H54 (cell line): ENCODE data around the gene ARHGAP25.

Source experiments
- DNase-seq: peaks from one replicate; pipeline ENCODE4 v3.0.0; 2011; ENCODE audit warnings: low spot score, mixed read lengths; ENCODE audit not compliant: insufficient read length
- FAIRE-seq: peaks from 3 replicates; lab custom pipeline; 2011; peaks lifted over from hg19 to GRCh38; lab: Jason Lieb, UNC
- POLR2A ChIP-seq: IDR thresholded peaks from 2 replicates; pipeline ENCODE4 v1.6.1; 2011; ENCODE audit warnings: low read depth, mild to moderate bottlenecking, low read length

Gene ARHGAP25

DNA sequence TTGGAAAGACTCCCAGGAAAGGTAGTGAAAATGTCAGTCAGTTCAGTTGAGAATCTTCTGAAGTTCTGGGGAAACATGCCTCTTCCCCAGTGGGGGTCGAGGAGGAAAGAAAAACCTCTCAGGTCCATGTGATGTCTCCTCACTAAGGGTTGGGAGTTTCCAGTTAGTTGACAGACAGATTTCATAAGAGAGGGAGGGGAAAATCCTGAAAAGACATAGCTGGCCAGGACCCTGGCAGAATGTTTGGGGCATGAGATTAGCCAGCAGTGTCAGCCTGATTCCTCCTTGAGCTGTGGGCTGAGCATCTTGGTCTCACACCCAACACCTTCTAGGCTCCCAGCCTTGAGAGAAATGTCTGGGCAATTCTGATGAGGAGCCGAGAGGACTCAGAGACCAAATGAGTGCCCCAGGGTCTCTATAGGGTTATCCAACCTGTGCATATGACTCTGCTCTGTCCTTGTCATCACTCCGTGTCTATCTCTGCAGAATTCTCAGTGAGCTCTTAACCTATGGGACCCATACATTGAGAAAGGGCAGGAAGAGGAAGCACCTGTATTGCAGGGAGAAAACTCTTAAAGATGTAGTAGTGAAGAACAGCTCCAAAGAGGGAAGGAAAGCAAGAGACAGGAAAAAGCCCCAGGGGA, 122.7 kb downstream of the ARHGAP25 start:
- TF ChIP-seq POLR2A, result no peak
- no peak for DNase-seq
- FAIRE-seq, result no peak

DNA sequence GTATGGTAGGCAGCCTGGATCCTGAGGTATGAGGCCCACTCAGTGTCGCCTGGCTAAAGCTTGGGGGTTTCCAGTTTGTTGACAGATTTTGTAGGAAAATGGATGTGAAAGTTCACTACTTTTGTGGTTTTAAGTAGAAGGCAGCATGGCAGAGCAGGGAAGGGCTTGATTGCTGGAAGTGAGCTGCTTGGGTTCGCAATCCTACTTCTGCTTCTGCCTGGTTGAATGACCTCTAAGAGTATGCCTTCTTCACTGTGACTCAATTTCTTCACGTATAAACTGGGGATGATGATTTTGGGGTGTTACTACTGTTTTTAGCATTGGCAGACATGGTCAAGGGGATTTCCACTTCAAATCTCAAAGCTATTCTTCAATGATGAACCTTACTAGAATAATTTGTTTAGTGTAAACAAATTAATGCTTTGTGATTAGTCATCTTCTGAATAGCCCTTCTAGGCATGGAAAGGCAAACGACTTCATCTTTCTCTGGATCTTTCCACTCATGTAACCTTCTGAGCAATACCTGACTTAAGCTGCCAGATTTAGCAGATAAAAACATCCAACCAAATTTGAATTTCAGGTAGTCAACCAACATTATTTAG, 123.3 kb downstream of the ARHGAP25 start:
- no peak for DNase-seq
- no peak for FAIRE-seq
- TF ChIP-seq POLR2A, result no peak

DNA sequence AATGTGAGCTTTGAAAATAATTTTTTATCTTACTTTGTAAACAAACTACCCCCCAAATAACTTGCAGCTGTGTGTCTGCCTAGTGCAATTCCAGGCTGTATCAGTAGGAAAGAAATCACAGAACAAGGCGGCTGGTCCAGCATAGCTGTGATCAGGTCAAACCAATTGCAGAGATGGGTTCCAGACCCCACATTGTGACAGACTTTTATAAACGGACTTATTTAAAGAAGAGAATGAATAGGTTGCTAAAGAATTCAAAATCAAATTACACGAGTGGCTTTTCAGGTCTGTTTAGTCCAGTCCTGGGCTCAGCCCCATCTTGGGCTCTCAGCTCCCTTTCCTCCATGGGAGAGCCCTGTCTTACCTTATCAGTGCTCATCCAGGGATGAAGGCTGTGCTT, 125.5 kb downstream of the ARHGAP25 start:
- no peak for DNase-seq
- FAIRE-seq, result no peak
- TF ChIP-seq POLR2A, result no peak

DNA sequence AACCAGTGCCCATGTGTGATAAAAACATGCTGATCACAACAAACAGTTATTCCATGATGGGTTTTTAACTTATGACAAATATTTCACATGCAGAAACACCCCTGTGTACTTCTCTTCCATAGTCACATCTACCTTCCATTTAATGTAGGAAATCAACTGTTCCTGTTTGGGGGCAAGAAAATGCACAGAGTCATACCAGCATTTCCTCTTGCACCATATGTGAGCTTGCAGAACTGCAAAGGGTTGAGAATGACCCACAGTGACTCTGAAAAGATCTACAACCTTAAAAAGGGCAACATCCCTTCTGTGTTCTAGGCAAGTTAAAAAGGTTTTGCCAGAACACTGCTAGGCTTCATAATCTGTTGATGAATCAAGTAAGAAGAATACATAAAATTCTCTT, 126.7 kb downstream of the ARHGAP25 start:
- DNase-seq (no peak), FAIRE-seq (no peak)
- TF ChIP-seq POLR2A, result no peak

DNA sequence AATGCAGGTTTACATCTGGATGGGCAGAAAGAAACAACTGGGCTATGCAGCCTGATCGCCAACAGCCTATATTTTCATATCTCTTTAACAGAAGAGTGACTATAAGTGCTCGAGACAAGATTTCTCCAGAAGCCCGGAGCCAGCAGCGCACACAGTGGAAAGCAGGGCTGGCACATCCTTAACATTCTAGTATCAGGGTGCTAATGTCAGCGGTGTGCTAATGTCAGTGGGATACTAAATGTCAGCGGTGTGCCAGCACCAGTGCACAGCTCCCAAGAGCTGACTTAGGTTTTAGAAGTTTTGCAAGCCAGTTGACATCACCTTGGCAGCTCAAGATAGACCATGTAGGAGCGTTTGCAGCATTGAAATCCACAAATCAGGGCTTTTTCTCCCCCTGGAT, 128.3 kb downstream of the ARHGAP25 start:
- FAIRE-seq, result no peak
- no peak for TF ChIP-seq POLR2A
- DNase-seq, result no peak

DNA sequence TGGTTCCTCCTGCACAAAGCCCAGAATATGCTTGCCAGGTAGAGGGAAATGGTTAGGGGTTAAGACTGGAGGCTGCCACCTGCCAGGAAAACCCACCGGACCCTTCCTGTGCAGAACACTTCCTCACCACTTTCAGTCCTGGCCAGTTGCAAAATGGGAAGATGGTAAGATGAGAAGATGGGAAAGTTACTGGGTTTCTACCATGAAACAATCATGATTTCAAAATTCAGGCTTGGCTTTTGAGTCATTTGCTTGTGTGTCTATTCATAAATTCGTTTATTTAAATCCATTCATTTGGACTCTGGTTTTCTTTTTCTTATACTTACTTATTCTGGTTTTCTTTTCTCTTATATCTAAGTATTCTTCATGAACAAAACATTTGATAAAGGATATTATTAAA, 129.4 kb downstream of the ARHGAP25 start:
- FAIRE-seq (no peak), DNase-seq (no peak)
- TF ChIP-seq POLR2A, result no peak

DNA sequence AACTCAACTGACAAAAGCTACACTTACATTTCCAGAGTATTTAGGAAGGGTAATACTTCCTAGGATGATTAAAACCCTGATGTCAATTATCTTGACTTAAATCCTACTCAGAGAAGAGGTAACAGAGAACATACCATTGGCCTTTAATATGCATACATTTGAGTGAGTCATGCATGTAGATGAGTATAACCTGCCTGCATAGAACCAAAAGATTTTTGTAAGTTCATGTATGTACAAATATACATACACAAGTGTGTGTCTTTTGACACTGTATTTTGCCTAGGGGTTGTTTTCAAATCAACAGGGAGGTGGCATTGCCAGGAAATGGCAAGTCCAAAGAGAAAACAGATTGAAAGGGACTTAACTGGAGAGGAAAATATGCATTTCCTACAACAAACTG, 130.5 kb downstream of the ARHGAP25 start:
- TF ChIP-seq POLR2A, result no peak
- DNase-seq (no peak), FAIRE-seq (no peak)

DNA sequence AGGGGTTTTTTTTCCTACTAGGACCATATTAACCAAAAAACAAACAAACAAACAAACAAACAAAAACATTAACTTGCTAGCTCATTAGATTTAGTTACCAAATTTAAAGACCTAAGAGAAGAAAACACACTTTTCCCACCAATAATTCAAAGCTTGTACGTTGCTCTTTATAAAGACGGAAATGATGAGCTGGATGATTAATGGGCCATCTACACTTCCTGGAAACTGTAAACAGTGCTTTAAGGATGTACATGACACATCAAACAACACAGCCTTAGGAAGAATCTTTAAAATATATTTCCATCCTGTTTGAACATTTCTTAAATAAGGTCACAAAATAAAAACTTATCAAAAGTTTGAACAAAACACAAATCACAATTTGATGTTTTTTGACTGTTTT, 135.6 kb downstream of the ARHGAP25 start:
- DNase-seq (no peak), FAIRE-seq (no peak)
- no peak for TF ChIP-seq POLR2A

DNA sequence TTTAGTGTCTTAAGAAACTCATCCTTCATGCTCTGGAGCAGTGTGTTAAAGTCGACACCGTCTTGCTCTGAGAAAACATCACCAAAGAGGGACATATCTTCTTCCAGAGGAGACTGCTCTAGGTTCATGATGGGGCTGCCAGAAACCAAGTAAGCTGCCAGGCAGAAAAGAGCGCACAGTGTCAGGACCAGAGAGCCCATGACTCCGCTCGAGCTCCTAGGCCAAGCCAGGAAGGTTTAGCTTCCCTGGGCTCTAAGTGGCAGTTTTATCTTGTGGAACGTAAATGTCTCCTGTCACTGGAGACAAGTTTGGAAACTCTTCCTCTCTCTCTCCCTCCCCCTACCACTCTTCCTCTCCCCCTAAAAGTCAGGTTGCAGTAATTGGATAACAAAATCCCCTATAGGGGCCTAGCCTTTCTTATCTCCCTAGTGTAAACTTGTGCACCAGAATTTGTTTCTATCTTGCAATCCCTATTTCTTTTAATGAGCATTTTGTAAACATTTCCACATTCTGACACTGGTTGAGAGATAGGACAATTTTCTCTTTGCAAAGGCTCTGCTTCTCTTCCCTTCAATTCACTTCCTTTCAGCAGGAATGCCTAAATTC, 136.7 kb downstream of the ARHGAP25 start, which contains the start of gene BMP10:
Gene BMP10 (minus strand): TSS at position 239 of the 606 bp plus-strand sequence. CDS start 39 bp downstream, at position 200.
- DNase-seq (no peak), FAIRE-seq (no peak)
- no peak for TF ChIP-seq POLR2A
